Esophagus squamous epithelium (tissue), 4 donors: ENCODE measurements around the gene IL20RA.

Source experiments
- POLR2A ChIP-seq, 4 donors: fragments of 450-650 bp; IDR thresholded peaks; one replicate each; pipeline ENCODE4 v1.6.1; 2017; ENCODE audit warnings: antibody characterized with exemption in 4 of 4, mild to moderate bottlenecking in 4 of 4, moderate library complexity in 3 of 4
- TF ChIP-seq, protein P1 (sequence below), 6 experiments: fragments of 450-650 bp in 4 of 6; fragments of 200-600 bp in 2 of 6; sonication (generic) in 2 of 6; IDR thresholded peaks; one replicate each; pipeline ENCODE4 v1.5.1; 2016 to 2019; ENCODE audit warnings: antibody characterized with exemption in 6 of 6, mild to moderate bottlenecking in 4 of 6, moderate library complexity in 4 of 6

DNA sequence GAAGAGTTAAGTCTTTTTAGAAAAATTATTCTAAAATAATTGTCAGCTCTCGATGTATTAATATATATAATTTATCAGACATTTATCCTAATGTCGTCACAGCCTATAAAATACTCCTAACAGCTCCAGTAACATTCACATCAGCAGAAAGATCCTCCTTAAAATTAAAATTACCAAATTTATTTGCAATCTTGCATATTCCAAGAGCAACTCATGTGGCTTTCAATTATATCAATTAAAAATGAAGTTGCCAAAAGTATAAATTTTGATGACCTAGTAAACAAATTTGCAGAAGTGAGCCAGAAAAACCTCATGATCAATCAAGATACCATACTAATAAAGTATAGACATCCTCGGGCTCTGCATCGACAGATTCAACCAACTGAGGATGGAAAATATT lies 60.2 kb downstream of the IL20RA start:
- TF ChIP-seq, protein P1, sequence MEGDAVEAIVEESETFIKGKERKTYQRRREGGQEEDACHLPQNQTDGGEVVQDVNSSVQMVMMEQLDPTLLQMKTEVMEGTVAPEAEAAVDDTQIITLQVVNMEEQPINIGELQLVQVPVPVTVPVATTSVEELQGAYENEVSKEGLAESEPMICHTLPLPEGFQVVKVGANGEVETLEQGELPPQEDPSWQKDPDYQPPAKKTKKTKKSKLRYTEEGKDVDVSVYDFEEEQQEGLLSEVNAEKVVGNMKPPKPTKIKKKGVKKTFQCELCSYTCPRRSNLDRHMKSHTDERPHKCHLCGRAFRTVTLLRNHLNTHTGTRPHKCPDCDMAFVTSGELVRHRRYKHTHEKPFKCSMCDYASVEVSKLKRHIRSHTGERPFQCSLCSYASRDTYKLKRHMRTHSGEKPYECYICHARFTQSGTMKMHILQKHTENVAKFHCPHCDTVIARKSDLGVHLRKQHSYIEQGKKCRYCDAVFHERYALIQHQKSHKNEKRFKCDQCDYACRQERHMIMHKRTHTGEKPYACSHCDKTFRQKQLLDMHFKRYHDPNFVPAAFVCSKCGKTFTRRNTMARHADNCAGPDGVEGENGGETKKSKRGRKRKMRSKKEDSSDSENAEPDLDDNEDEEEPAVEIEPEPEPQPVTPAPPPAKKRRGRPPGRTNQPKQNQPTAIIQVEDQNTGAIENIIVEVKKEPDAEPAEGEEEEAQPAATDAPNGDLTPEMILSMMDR (IDR thresholded peaks at IDR 0.05), result no peak
- TF ChIP-seq POLR2A (IDR thresholded peaks at IDR 0.05), result no peak
